Measurements from ENCODE around the gene TMEM221. TPM values are rescaled to one million over a fixed set of nuclear protein-coding genes. Genes with fewer than 3 reads are reported as not detected.
A peak's percentile ranks its signal among the peaks of the same experiment; 100 is the strongest.

TMEM221 gene
- total and polyA plus RNA-seq, 10 of the 15 experiments (the other 5 are each of a cell fraction or from before 2014, with no cell fraction given), result 0.04 to 0.24 TPM; not detected in 8

GRCh38 chr19:17496337-17496997 is 48.0 kb upstream of the TMEM221 start (continued):
- no peak for TF ChIP-seq SIX5 (IDR thresholded peaks at IDR 0.05; ENCODE audit: low read depth, low read length, severe bottlenecking)

- 24% methylated on average over 9 of the region's 9 CpGs for WGBS (ENCODE audit: insufficient coverage, insufficient replicate concordance, low lambda C conversion rate, missing lambda C conversion rate)
- DNase-seq (ENCODE audit: low read depth, low spot score) (no peak), FAIRE-seq (no peak), ATAC-seq (no peak; the same call in 2 of the 3 replicates)
- ChIA-PET RAD21 (ENCODE audit: unreplicated experiment) (interaction anchor here (0.5 to 2.9 kb wide), 10 partner anchors 14 to 360 kb away, joined by 3 to 21 read pairs (median 4); no protein-coding TSS in a partner anchor), POLR2A (interaction anchor here (1.5 to 1.7 kb wide), 2 partner anchors 13 to 78 kb away, joined by 6 read pairs; no protein-coding TSS in a partner anchor), CTCF (interaction anchor here (0.6 to 4.8 kb wide), 45 partner anchors 8 to 758 kb away, joined by 3 to 114 read pairs (median 5); partner anchors contain the start of genes MVB12A, PGLS and RPL18A), SMC1A (ENCODE audit: uncharacterized antibody, unreplicated experiment) (interaction anchor here (0.6 to 2.6 kb wide), 11 partner anchors 13 to 181 kb away, joined by 3 to 11 read pairs (median 5); partner anchors contain the start of genes PGLS and SLC27A1)
- Histone ChIP-seq H3K9me3 (replicated peaks; ENCODE audit: control insufficient read depth, insufficient read depth, low read length) (no peaks in the 10 kb centered on the region), H3K79me2 (ENCODE audit: control insufficient read depth, insufficient read depth, low read length) (no peaks in the 10 kb centered on the region), H4K20me1 (ENCODE audit: control insufficient read depth, insufficient read depth) (peaks cover 2% of the 10 kb centered on the region), H2AFZ (ENCODE audit: control insufficient read depth, low read depth, low read length) (0 out of 2 replicates have a peak overlapping the region, but pooled peaks have one; percentile 29), H3K4me2 (ENCODE audit: control insufficient read depth, insufficient read depth) (no peak overlapping the region), H3K27me3 (replicated peaks in 1 of 2; ENCODE audit: control insufficient read depth in 2 of 2, insufficient read depth in 2 of 2, low read length in 1 of 2) (no peaks in the 10 kb centered on the region), H3K4me3 (no peak overlapping the region), H3K36me3 (ENCODE audit: control insufficient read depth in 2 of 2, insufficient read depth in 2 of 2, low read length in 1 of 2) (no peaks in the 10 kb centered on the region), H3K4me1 (ENCODE audit: control insufficient read depth, insufficient read depth, low read length) (peaks cover 13% of the 10 kb centered on the region), H3K9ac (ENCODE audit: control insufficient read depth, insufficient read depth, low read length) (no peak overlapping the region), H3K27ac (ENCODE audit: control insufficient read depth, insufficient read depth) (no peak overlapping the region)
- no TSS peak for BruUV-seq (replicated peaks)
- intact Hi-C loops (cut with micrococcal nuclease; ENCODE audit: unreplicated experiment) (loop anchor here (1.0 to 5.0 kb wide), 2 partner anchors 77 to 127 kb away; no protein-coding TSS in a partner anchor), in situ Hi-C loops (cut with MboI) (no loop called here)
- TF ChIP-seq, protein P1, sequence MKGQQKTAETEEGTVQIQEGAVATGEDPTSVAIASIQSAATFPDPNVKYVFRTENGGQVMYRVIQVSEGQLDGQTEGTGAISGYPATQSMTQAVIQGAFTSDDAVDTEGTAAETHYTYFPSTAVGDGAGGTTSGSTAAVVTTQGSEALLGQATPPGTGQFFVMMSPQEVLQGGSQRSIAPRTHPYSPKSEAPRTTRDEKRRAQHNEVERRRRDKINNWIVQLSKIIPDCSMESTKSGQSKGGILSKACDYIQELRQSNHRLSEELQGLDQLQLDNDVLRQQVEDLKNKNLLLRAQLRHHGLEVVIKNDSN (IDR thresholded peaks at IDR 0.05; ENCODE audit: borderline replicate concordance, extremely low read length, insufficient read depth, low read depth, low read length), result peak; percentile 9
- TF ChIP-seq MTA3 (IDR thresholded peaks at IDR 0.05; ENCODE audit: borderline replicate concordance, low read length), result no peak
These were observed 47.3 kb upstream of the TMEM221 start for GRCh38 chr19:17495639-17496296.
